ENCODE data around the gene BCORL1.
A peak's percentile ranks its signal among the peaks of the same experiment; 100 is the strongest.

BCORL1 gene

DNA sequence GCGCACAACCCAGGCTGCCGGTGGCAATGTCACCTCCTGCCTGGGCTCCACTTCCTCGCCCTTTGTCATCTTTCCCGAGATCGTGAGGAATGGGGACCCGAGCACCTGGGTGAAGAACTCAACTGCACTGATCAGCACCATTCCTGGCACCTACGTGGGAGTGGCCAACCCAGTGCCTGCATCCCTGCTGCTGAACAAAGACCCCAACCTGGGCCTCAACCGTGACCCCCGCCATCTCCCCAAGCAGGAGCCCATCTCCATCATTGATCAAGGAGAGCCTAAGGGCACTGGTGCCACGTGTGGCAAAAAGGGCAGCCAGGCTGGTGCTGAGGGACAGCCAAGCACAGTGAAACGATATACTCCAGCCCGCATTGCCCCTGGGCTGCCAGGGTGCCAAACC lies 32.3 kb downstream of the BCORL1 start:
- DNase-seq (ENCODE audit: low spot score), result no peak

DNA sequence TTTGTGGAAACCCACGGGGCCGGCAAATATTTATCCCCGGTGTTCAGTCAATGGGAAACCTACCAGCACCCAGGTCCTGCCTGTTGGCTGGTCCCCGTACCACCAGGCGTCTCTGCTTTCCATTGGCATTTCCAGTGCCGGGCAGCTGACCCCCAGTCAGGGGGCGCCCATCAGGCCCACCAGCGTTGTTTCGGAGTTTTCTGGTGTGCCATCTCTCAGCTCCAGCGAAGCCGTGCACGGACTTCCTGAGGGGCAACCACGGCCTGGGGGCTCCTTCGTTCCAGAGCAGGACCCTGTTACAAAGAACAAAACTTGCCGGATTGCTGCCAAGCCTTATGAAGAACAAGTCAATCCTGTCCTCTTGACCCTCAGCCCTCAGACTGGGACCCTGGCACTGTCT lies 32.7 kb downstream of the BCORL1 start:
- DNase-seq (ENCODE audit: low spot score), result no peak

DNA sequence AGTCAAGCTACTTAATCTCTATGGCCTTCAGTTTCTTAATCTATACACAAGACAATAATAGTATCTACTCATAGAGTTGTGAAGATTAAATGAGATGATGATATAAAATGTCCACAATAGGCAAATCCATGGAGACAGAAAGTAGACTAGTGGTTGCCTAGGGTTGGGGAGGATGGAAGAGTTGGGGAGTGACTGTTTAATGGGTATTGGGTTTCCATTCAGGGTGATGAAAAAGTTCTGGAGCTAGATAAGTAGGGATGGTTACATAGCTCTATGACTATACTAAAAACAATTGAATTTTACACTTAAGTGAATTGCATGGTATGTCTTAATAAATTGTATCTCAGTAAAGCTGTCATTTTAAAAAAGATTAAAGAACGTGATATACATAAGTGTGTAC lies 35.7 kb downstream of the BCORL1 start:
- DNase-seq (ENCODE audit: low spot score), result no peak

DNA sequence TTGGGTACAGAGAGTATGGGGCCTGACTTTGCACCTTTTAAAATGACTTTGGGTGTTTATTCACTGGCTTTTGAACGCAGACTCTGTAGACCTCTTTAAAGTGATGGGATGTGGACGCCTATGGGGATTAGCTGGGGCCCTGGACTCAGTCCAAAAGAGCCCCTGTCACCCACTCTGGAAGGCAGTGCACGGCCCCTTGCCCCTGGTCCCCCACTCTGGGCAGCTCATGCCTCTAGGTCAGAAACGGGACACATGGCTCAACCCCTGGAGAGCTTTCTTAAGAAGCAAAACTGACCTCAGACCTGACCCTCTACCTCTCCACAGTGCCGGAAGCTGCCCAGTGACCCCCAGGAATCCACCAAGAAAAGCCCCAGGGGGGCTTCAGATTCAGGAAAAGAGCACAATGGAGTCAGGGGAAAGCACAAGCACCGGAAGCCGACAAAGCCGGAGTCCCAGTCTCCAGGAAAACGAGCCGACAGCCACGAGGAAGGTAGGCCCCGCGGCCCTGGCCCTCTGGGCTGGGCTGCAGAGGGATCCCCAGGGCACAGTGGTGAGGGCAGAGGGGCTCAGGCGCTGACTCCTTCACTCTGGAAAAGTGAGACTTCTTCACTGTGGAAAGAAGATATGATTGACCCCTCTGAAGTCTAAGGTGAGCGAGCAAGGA lies 38.4 kb downstream of the BCORL1 start:
- no peak for DNase-seq (ENCODE audit: low spot score)

DNA sequence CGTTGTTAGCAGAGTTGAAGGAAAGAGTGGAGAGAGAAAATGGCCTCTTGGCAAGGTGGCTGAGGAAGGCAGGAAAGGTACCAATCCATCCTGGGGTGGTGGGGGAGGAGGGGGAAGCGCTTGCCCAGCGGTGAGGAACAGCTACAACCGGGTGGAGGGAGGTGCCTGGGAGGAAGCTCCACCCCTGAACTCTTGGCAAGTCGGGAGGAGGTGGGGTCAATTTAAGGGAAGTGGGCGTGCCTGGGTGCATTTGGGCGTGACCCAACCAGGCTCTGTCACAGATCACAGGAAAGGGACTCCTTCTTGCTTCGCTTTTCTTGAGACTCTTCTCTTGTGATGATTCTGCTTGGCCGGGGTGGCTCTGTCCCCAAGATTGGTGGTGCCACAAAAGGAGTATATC lies 41.7 kb downstream of the BCORL1 start:
- DNase-seq (ENCODE audit: low spot score), result peak; percentile 84

DNA sequence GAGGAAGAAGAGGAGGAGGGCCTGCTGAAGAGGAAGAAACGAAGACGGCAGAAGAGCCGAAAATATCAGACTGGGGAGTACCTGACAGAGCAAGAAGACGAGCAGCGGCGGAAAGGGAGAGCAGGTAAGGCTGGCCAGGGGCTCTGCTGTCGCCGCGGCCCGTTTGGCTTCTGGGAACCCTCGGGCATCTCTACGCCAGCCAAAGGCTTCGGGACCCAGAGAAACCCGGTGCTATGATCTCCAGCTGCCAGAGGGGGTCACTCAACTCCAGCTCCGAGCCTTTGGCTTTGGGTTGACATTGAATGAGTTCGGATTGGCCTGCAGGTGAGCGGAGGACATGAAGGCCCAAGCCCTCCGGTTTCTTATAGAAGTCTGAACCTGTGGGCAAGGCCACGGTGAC lies 42.8 kb downstream of the BCORL1 start:
- no peak for DNase-seq (ENCODE audit: low spot score)

DNA sequence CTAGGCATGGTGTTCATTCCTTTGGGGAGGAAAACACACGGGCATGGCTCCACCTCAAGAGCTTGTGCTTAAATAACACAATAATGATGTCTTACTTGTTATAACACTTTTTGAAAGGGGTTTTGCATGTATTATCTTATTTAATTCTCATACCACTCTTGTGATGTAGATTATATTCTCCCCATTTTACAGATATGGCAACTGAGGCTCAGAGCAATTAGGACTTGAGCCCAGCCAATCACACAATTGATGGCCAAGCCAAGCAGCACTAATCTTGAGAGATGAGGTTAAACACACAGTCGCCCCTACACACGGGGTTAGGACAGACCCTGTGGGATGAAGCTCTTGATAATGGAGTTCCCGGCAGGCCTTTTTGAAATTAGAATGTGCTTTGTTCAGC lies 45.1 kb downstream of the BCORL1 start:
- DNase-seq (ENCODE audit: low spot score), result no peak

DNA sequence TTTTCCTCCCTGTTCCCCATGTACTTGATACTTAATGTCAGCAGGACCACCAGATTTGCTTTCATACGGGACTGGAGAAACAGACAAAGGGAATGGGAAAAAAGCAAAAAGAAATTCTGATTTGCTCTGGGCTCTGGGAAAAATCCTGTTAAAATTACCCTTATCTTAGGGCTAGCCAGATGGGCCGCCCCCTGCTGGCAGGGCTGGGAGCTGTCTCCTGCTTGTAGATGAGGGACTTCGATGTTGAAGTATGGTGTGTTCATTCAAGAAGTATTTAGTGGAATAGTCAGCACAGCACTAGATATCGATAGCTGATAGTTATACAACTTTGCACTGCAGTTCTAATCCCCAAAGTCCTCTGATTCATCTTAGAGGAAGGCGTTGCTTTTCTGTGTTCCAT lies 45.8 kb downstream of the BCORL1 start:
- peak; percentile 27 for DNase-seq (ENCODE audit: low spot score)

DNA sequence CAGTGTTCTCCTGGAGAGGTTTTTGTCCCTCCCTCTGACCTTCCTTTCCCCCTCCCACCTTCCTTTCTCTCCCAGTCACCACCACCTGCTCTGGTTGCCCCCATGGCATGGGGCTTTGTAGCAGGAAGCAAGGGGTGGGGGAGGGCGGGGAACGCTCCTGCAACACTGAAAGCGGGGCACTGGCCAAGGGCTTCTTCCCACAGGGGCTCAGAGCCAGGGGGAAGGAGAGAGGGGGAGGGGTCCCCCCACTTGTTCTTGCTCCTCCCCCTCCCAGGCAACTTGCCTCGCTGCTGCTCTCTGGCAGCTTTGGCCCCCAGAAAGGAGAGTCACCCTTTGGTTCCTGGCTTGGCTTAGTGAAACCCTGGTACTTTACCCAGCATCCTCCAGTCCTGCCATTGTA lies 48.4 kb downstream of the BCORL1 start:
- DNase-seq (ENCODE audit: low spot score), result no peak

DNA sequence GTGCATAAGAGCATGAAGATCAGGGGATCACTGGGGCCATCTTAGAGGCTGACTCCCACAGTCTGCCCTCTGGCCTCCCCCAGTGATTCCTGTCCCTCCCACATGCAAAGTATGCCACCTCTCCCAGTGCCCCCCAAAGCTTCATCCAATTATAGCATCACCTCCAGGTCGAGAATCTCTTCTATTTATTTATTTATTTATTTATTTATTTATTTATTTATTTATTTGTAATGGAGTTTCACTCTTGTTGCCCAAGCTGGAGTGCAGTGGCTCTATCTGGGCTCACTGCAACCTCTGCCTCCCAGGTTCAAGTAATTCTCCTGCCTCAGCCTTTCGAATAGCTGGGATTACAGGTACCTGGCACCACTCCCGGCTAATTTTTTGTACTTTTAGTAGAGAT lies 50.1 kb downstream of the BCORL1 start:
- no peak for DNase-seq (ENCODE audit: low spot score)

DNA sequence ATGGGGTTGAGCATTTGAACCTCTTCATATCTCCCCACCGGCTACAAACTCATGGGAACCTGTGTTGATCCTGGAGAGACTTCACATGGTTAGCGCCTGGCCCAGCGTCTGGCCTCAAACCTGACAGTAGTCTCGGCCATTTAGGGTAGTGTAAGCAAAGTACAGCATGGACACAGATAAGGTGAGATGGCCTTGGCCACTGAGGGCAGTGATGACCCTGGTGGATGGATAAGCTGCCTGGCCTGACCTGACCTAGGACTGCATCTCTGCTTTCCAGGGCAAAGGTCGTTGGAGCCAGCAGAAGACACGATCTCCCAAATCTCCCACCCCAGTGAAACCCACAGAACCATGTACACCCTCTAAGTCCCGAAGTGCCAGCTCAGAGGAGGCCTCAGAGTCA lies 51.7 kb downstream of the BCORL1 start:
- DNase-seq (ENCODE audit: low spot score), result no peak

DNA sequence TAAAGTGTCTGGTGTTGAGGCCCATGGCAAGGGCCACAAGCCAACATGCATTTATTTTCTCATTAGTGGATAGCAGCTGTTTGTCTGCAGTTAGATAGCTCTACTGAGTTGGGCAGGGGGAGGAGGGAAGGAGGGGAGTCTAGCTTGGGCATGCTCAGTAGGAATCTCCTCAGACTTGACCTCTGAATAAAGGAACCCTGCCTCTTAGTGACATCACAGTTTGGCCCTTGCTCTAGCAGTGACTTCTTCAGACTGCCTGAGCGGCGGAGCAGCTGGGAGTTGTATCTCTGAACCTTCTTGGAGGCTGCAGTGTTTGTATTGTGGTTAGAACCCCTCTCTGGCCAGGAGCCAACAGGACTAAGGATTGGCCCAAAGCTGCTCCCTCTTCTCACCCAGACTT lies 57.4 kb downstream of the BCORL1 start:
- DNase-seq (ENCODE audit: low spot score), result no peak

DNA sequence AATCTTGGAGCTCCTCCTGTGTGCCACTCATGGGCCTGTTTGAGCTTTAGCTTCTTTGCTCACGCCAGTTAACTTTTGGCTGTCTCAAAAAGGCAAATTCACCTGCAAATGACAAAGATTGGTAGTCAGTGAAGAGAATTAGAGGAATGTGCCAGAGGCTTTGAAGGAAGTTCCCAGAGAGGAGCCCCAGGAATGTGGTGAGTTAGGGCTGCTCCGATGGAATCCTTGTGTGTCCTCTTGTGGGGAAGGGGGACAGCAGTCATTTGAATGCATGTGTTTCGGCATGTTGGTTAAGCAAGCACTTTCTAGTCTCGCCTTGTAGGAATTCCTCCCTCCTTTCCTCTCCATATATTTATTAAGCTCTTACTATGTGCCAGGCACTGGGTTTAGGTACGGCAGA lies 65.0 kb downstream of the BCORL1 start:
- DNase-seq (ENCODE audit: low spot score), result no peak

DNA sequence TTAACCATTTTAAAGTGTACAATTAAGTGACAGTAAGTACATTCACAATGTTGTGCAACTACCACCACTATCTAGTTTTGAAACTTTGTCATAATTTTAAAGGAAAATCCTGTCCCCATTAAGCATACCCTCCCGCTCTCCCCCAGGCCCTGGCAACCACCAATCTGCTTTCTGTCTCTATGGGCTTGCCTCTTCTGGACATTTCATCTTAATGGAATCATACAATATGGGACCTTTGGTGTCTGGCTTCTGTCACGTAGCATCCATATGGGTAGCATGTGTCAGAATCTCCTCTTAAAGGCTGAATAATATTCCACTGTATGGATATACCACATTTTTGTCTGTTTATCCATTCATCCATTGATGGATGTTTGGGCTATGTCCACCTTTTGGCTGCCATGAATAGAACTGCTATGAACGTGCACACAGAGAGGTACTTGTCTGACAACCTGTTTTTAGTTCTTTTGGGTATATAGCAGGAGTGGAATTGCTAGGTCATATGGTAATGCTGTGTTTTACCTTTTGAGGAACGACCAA lies 66.3 kb downstream of the BCORL1 start:
- no peak for DNase-seq (ENCODE audit: low spot score)

DNA sequence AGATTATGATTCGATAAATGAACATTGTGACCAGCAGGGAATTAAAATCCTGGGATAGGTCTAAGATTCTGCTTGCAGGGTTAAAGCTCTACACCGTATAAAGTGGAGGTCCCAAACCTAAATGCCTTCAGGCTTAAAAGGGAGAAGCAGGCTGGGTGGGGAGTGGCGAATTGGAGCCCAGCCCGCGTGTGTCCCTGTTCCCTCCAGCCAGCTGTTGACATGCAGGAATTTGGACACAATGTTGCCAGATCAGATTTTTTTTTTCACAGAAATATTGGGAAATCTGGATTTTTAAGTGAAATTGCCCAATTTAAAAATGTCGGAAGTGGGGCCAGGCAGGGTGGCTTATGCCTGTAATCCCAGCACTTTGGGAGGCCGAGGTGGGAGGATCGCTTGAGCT lies 67.4 kb downstream of the BCORL1 start:
- no peak for DNase-seq (ENCODE audit: low spot score)

DNA sequence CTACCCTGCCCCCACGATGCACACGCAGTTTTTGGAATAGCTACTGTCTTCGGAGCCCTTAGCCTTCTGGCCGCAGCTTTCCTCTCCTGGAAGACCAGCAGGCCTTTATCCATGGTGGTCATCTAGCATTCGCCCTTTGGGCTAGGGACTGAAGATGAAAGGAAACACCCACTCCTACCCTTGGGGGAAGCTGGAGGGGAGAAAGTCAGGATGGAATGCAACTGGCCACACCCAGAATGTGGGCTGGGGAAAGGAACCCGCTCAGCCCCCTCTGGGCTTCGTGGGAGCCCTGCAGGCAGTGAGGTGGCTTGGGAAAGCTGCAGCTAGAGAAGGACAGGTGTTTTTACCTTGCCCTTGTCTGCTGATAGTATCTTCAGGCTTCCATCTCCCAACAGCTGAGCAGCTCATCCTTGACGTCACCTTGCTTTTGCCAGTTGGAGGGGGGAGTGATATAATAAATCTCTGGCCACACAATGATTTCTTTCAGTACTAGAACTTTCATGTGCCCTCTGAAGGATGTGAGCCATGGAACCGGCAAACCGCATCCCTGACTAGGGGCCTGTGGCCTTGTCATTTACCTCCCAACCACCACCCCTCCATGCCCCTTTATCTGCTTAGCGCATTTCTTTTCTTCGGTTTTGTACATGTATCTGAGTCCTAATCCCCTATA lies 68.9 kb downstream of the BCORL1 start:
- no peak for DNase-seq (ENCODE audit: low spot score)

DNA sequence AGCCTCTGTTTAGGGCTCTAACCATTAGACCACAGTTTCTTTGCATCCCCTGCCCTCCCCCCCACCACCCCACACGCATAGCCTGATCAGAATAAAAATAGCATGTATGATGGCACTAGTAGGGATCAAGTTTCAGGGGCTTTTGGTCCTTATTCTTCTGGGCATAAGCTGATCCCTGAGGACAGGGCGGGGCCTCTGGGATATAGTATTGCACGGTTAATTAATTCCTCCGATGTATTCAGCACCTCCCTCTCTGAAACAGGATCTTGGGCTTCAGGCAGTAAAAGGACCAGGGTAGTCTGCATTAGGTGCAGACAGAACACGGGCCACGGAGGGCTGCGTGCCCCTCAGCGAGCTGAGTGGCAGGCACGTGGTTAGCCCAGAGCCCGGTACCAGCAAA lies 70.8 kb downstream of the BCORL1 start:
- DNase-seq (ENCODE audit: low spot score), result no peak

DNA sequence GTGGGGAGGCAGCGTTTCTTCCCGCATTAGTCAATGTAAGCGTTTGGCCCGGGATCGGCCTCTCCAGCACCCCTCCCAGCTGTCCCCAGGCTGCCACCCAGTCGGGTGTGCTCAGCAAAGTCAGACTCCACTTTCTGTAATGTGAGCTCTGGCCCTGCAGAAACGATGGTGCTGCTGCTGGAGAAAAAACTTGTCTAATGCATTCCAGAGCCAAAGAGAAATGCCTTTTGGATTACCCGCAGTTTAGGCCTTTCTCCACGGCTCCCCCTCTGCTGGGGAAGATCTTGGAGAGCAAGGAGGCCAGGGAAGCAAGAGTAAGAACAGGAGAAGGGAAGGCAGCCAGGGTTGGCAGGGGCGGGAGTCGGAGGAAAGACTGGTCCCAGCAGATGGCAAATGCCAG lies 72.7 kb downstream of the BCORL1 start:
- no peak for DNase-seq (ENCODE audit: low spot score)

DNA sequence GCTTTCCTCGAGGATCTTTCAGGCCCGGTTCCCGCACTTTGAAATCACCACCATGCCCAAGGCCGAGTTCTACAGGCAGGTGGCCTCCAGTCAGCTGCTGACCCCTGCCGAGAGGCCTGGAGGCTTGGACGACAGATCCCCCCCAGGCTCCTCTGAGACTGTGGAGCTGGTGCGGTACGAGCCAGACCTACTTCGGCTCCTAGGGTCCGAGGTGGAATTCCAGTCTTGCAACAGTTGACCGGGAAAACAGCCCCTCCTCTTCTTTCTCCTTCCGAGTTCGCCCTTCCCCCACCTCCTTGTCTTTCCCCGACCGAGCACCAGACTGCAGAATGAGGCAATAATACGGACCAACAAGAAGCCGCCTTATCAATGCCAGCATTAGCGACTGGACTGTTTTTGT lies 73.5 kb downstream of the BCORL1 start:
- no peak for DNase-seq (ENCODE audit: low spot score)

DNA sequence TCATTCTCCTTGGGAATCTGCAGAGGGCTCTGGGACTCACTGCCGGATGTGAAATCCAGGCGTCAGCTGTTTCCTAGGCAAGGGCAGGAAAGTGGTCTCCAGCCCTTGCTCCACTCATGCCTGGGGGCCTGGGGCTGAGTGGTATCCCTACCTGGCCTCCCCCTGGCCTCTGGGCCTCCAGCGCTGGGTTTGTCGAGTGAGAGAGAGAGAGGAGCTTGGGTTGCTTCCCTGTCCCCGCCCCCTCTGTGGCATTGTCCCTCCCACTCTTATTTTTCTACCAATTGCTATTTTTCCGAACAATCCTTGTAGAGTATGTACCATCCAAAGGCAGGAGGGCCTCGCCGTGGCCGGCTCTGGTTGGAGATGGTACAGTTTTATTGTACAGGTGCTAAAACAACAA lies 74.8 kb downstream of the BCORL1 start:
- no peak for DNase-seq (ENCODE audit: low spot score)

DNA sequence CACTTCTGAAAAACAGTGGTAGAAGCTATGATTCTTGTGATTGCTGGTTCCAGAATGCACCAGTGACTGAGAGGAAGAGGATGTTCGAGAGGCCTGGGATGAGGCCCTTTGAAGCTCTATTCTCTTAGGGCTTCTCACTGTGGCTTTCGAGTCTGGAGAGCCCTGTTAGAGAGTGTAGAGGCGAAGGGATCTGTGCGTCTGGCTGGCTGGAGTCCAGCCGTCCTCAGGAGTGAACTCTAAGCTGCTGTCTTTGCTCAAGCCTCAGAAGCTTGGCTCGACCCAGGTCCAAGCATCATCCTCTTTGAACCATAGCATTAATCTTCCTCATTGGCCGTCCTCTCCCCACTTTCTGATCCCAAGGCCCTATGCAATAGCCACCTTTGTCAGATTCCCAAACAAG lies 76.2 kb downstream of the BCORL1 start:
- no peak for DNase-seq (ENCODE audit: low spot score)

DNA sequence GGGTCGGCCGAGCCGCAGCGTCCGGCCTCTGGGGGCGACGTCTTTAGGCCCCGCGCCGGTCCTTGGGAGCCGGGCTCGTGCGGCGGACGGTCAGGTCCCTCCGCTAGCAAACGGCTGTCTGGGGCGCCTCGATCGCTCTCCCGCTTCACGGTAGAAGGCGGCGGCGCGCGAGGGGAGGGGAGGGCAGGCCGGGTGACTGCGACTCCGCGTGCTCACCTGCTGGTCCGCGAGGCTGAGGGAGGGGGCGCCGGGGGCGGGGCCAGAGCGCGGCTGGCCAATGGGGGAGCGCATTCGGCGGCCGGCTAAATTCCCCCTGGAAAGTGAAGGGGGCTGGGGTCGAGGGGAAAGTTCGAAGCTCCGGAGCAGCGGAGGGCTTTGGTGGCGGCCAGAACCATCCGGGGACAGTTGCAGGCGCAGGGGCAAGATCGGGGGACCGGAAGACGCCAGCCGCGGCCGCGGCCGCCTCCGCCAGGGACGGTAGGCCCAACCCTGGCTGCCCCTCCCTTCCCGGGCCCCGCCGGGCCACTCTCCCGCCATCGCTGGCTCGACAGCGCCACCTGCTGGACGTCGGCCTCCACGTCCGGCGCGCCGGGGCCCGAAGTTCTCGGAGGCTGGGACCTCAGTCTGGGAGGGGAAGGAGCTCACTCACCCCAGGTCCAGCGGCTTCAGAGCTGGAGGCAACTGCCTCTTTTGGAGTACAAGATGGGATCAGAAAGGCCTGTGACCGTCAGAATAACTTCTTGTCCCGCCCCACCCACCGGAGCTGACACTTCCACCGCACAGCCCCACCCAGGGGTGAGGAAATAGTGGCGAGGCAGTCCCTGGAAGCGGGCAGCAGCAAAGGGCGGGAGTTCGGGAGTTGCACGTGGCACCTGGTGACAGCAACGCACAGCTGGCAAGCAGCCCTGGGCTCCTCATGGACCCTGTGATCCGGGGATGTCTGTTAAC lies 78.0 kb downstream of the BCORL1 start:
- DNase-seq (ENCODE audit: low spot score), result peak; percentile 71

Data from CD4-positive, alpha-beta T cell treated with Interleukin-6 at 100 ng/mL for 8 hours (primary cell).